ENCODE measurements around the gene OGFOD3. TPM values are rescaled to one million over a fixed set of nuclear protein-coding genes. Genes with fewer than 3 reads are reported as not detected.
"Not testable (repeated sequence)": the region's sequence is repeated elsewhere in the genome, so short reads cannot be mapped to it uniquely, and the experiment has no call there.

The OGFOD3 gene, protein sequence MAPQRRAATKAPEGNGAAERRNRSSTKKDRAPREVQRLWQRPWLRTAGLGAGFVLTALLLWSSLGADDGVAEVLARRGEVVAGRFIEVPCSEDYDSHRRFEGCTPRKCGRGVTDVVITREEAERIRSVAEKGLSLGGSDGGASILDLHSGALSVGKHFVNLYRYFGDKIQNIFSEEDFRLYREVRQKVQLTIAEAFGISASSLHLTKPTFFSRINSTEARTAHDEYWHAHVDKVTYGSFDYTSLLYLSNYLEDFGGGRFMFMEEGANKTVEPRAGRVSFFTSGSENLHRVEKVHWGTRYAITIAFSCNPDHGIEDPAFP
- total RNA-seq (21.5 TPM), polyA plus RNA-seq (ENCODE audit: insufficient read depth in 1 of 8, insufficient read length in 8 of 8, low replicate concordance in 1 of 8) (10 to 100 TPM; 17.2 to 25.9 (median 23.4) TPM)
- long read RNA-seq, donor 1, full-length matches to known transcripts: 1 of 1 reads
- long read RNA-seq, donor 1, partial matches to known transcripts: 0 of 1 reads
- long read RNA-seq, donor 1, other reads (novel, unspliced or antisense): 0 of 1 reads
- long read RNA-seq, donor 2, partial matches to known transcripts: 0 of 2 reads
- long read RNA-seq, donor 2, other reads (novel, unspliced or antisense): 0 of 2 reads
- long read RNA-seq, donor 3, full-length matches to known transcripts: 7 of 7 reads
- long read RNA-seq, donor 3, partial matches to known transcripts: 0 of 7 reads
- long read RNA-seq, donor 3, other reads (novel, unspliced or antisense): 0 of 7 reads
- long read RNA-seq, donor 4, partial matches to known transcripts: 0 of 7 reads
- long read RNA-seq, donor 4, other reads (novel, unspliced or antisense): 0 of 7 reads
- long read RNA-seq, donor 5, full-length matches to known transcripts: 29 of 43 reads
- long read RNA-seq, donor 5, partial matches to known transcripts: 9 of 43 reads
- long read RNA-seq, donor 5, other reads (novel, unspliced or antisense): 5 of 43 reads
- long read RNA-seq, donor 6, full-length matches to known transcripts: 15 of 23 reads
- long read RNA-seq, donor 6, partial matches to known transcripts: 8 of 23 reads
- long read RNA-seq, donor 6, other reads (novel, unspliced or antisense): 0 of 23 reads
- long read RNA-seq, donor 7, full-length matches to known transcripts: 10 of 10 reads
- long read RNA-seq, donor 7, partial matches to known transcripts: 0 of 10 reads
- long read RNA-seq, donor 7, other reads (novel, unspliced or antisense): 0 of 10 reads
- long read RNA-seq, donor 8, full-length matches to known transcripts: 6 of 6 reads
- long read RNA-seq, donor 8, partial matches to known transcripts: 0 of 6 reads
- long read RNA-seq, donor 8, other reads (novel, unspliced or antisense): 0 of 6 reads
- long read RNA-seq, donor 9, full-length matches to known transcripts: 11 of 11 reads
- long read RNA-seq, donor 9, partial matches to known transcripts: 0 of 11 reads
- long read RNA-seq, donor 9, other reads (novel, unspliced or antisense): 0 of 11 reads
- long read RNA-seq, donor 10, full-length matches to known transcripts: 13 of 13 reads
- long read RNA-seq, donor 10, partial matches to known transcripts: 0 of 13 reads
- long read RNA-seq, donor 10, other reads (novel, unspliced or antisense): 0 of 13 reads
- long read RNA-seq, donor 11, full-length matches to known transcripts: 14 of 19 reads
- long read RNA-seq, donor 11, partial matches to known transcripts: 5 of 19 reads
- long read RNA-seq, donor 11, other reads (novel, unspliced or antisense): 0 of 19 reads

DNA sequence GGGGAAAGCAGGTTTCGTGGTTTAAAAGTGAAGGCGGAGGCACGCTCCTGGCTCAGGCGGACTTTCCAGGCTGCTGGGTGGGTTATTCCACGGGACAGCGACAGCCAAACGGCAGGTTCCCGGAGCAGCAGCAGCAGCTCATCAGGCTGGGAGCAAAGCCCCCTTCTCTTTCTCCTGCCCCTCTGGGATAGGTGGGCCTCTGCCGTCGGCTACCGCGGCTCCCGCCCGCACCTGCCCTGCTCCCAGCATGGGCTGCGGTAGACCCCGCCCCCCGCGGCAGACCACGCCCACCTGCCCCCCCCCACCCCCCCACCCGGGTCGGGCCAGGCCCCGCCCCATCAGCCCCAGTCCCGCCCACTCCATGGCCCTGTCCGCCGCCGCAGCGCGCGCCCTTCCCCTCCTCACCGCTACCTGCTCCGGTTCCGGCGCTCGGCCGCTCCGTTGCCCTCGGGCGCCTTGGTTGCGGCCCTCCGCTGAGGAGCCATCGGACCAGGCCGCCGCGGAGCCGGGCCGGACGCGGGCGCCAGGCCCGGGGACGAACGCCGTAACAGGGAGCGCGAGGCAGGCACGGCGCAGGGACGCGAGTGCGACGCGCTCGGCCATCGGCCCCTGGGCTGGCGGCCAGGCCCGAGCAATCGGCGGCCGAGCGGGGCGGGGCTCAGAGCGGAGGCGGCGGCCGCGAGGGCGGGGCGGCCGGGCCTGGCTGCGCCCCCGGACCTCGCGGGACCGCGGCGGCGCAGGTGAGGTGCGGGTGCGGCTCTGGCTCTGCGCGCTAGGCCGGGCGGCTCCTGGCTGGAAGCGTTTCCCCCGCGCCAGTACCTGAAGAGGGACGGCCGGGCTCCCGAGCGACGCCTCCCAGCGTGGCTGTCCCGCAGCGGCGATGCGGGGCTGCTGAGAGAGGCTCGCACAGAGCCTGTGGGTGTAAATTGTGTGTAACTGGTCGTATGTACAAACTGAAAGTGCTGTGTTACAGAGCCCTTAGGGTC is at the start of gene OGFOD3, which contains the start of gene HEXD:
OGFOD3 (minus strand) TSS at position 586 of the 986 bp plus-strand sequence; CDS start at position 485, 101 bp downstream.
HEXD (plus strand) TSS at position 347 of the 986 bp plus-strand sequence. CDS start 1,453 bp downstream, outside the sequence.
- no peaks in the 10 kb centered on the region for H3K27me3 ChIP-seq (ENCODE audit: control insufficient read depth, insufficient read depth, low read length)
- DNase-seq: peak; percentile 95
- H3K9me3 ChIP-seq (replicated peaks; ENCODE audit: control insufficient read depth, low read depth, low read length): peaks cover 4% of the 10 kb centered on the region
- peaks cover 15% of the 10 kb centered on the region for H3K4me1 ChIP-seq (ENCODE audit: control insufficient read depth, insufficient read depth, low read length)
- peaks cover 16% of the 10 kb centered on the region for H3K36me3 ChIP-seq (ENCODE audit: control insufficient read depth, insufficient read depth, low read length)
- WGBS (ENCODE audit: insufficient coverage): under 1% methylated on average over 79 of the region's 108 CpGs
- peak within 1 kb of the TSS; percentile 47 for H3K27ac ChIP-seq (ENCODE audit: low read length)
- peak within 1 kb of the TSS; percentile 45 for H3K4me3 ChIP-seq (ENCODE audit: low read length)

DNA sequence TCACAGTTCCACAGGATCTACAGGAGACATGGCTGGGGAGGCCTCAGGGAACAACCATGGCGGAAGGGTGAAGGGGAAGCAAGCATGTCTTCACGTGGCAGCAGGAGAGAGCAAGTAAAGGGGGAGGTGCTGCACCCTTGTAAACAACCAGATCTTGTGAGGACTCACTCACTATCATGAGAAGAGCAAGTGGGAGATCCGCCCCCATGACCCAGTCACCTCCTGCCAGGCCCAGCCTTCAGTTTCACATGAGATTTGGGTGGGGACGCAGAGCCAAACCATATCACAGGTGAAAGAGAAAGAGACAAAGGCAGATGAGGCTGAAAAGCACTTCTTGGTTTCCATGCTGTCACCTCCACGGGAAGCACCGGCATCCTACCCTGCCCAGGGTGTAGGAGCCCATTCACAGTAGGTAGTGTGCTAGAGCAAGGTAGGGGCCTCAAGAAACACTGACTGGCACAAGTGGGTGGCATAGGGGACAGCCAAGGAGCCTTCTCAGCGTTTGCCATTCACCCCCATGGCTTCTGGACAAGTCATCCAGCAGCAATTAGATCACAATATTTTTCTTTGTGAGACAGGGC is 46.7 kb upstream of the OGFOD3 start:
- Histone ChIP-seq H3K4me1 (ENCODE audit: control insufficient read depth, insufficient read depth, low read length) (peaks cover 7% of the 10 kb centered on the region), H3K4me3 (ENCODE audit: low read length) (no peak overlapping the region), H3K27ac (ENCODE audit: low read length) (no peak overlapping the region), H3K27me3 (ENCODE audit: control insufficient read depth, insufficient read depth, low read length) (no peaks in the 10 kb centered on the region), H3K36me3 (ENCODE audit: control insufficient read depth, insufficient read depth, low read length) (peaks cover 89% of the 10 kb centered on the region), H3K9me3 (replicated peaks; ENCODE audit: control insufficient read depth, low read depth, low read length) (no peaks in the 10 kb centered on the region)
- 88% methylated on average over 5 of the region's 7 CpGs for WGBS (ENCODE audit: insufficient coverage)
- DNase-seq: no peak

DNA sequence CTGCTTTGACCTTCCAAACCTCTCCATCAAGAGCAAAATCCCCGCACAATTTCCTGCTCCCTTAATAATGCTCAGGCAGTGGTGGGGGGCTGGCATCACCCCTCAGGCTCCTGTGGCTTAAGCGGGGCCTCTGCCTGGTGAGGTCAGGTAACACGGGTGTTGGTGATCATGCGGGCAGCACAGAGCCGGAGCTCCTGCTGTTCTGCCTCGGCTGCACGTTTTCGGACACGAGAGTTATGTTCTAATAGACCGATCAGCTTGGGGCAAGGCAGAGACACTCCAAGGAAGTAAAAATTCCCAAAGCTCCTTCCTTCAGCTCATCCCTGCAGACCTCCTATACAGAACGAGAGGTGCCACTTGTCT is 46.2 kb upstream of the OGFOD3 start:
- no peaks in the 10 kb centered on the region for H3K27me3 ChIP-seq (ENCODE audit: control insufficient read depth, insufficient read depth, low read length)

DNA sequence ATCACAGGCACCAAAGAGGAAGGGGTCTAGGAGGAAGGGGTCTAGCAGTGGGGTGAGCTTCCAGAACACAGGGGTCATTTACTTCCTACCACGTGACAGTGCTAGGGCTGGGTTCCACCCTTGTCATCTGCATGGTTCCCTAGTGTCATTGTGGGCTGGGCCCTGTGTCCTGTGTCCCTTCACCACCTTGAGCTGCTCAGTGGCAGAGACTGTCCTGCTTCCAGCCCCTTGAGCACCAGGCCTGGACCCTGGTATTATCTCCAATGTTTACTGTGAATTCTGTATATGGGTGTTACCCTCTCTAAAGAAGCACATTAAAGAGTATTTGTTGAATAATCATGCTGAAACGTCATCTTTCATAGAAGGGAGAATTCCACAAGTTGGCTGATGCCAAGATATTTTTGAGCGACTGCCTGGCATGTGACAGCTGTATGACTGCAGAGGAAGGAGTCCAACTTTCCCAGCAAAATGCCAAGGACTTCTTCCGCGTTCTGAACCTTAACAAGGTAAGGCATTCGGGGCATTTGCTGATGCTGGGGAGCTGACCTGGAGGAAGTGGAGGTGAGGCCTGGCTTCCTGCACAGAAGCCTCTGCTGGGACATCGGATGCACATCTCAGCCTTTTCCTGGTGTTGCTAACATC is 45.7 kb upstream of the OGFOD3 start:
- no peak for DNase-seq
- 71% methylated on average over 4 of the region's 7 CpGs for WGBS (ENCODE audit: insufficient coverage)
- Histone ChIP-seq H3K27me3 (ENCODE audit: control insufficient read depth, insufficient read depth, low read length) (no peaks in the 10 kb centered on the region), H3K36me3 (ENCODE audit: control insufficient read depth, insufficient read depth, low read length) (peaks cover 80% of the 10 kb centered on the region), H3K4me1 (ENCODE audit: control insufficient read depth, insufficient read depth, low read length) (peaks cover 15% of the 10 kb centered on the region), H3K9me3 (replicated peaks; ENCODE audit: control insufficient read depth, low read depth, low read length) (no peaks in the 10 kb centered on the region), H3K27ac (ENCODE audit: low read length) (no peak overlapping the region), H3K4me3 (ENCODE audit: low read length) (no peak overlapping the region)

More for the DNA sequence above, 46.2 kb upstream of the OGFOD3 start:
- Histone ChIP-seq H3K36me3 (ENCODE audit: control insufficient read depth, insufficient read depth, low read length) (peaks cover 84% of the 10 kb centered on the region), H3K4me3 (ENCODE audit: low read length) (no peak overlapping the region), H3K4me1 (ENCODE audit: control insufficient read depth, insufficient read depth, low read length) (peaks cover 10% of the 10 kb centered on the region), H3K27ac (ENCODE audit: low read length) (no peak overlapping the region), H3K9me3 (replicated peaks; ENCODE audit: control insufficient read depth, low read depth, low read length) (no peaks in the 10 kb centered on the region)
- WGBS (ENCODE audit: insufficient coverage): 93% methylated on average over 9 of the region's 11 CpGs
- no peak for DNase-seq

DNA sequence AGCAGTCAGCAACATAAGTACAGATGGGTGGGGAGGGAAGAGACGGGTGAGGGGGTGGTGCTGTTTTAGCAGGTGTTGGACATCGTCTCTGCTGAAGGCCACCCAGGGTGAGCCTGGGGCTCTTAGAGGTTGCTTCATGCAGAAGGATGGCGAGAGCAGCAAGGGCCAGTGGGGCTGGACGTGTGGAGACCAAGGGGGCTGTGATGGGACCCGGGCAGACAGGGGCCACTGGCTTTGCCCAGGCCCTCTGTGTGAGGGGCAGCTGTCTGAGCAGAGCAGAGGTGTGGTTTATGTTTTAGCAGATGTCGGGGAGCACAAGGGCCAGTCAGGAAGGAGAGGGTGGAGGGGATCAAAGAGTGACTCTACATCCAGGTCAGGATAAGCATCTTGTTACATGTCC is 45.0 kb upstream of the OGFOD3 start:
- no peak overlapping the region for H3K27ac ChIP-seq (ENCODE audit: low read length)
- peaks cover 16% of the 10 kb centered on the region for H3K4me1 ChIP-seq (ENCODE audit: control insufficient read depth, insufficient read depth, low read length)
- no peak for DNase-seq
- no peaks in the 10 kb centered on the region for H3K9me3 ChIP-seq (replicated peaks; ENCODE audit: control insufficient read depth, low read depth, low read length)
- WGBS (ENCODE audit: insufficient coverage): 73% methylated on average over 6 of the region's 6 CpGs
- no peak overlapping the region for H3K4me3 ChIP-seq (ENCODE audit: low read length)
- no peaks in the 10 kb centered on the region for H3K27me3 ChIP-seq (ENCODE audit: control insufficient read depth, insufficient read depth, low read length)
- peaks cover 76% of the 10 kb centered on the region for H3K36me3 ChIP-seq (ENCODE audit: control insufficient read depth, insufficient read depth, low read length)

DNA sequence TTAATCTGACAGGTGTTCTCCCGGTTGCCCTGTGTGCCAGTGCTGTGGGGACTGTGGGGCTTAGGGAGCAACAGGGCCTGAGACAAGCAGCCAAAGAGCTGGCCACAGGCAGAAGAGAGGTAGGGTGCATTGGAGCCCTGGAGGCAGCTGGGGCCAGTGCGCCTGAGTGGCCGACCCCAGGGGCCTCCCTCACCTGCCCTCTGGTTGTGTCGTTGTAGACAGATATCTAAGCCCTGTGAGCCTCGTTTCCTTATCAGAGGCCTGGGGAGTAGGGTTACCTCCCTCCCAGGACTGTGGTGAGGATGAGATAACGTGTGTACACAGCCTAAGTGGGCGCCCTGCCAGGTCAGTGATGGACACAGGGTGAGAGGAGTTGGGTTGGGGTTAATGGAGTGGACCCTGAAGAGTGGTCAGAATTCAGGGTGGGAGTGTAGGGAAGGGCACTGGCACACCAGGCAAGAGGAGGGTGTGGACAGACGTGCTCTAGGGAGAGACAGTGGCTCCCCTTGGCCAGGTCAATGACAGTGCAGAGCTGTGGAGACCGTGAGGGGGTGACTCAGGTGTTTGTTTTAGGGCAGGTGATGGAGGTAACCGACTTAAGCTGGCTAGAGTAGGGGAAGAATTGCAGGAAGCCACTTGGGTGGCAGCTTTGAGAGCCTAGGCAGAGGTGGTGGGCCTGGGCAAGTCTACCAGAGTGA is 43.6 kb upstream of the OGFOD3 start:
- DNase-seq: no peak
- no peaks in the 10 kb centered on the region for H3K27me3 ChIP-seq (ENCODE audit: control insufficient read depth, insufficient read depth, low read length)
- H3K36me3 ChIP-seq (ENCODE audit: control insufficient read depth, insufficient read depth, low read length): peaks cover 66% of the 10 kb centered on the region
- H3K4me3 ChIP-seq (ENCODE audit: low read length): no peak overlapping the region
- 85% methylated on average over 9 of the region's 10 CpGs for WGBS (ENCODE audit: insufficient coverage)
- H3K4me1 ChIP-seq (ENCODE audit: control insufficient read depth, insufficient read depth, low read length): peaks cover 23% of the 10 kb centered on the region
- H3K27ac ChIP-seq (ENCODE audit: low read length): no peak overlapping the region
- H3K9me3 ChIP-seq (replicated peaks; ENCODE audit: control insufficient read depth, low read depth, low read length): no peaks in the 10 kb centered on the region

DNA sequence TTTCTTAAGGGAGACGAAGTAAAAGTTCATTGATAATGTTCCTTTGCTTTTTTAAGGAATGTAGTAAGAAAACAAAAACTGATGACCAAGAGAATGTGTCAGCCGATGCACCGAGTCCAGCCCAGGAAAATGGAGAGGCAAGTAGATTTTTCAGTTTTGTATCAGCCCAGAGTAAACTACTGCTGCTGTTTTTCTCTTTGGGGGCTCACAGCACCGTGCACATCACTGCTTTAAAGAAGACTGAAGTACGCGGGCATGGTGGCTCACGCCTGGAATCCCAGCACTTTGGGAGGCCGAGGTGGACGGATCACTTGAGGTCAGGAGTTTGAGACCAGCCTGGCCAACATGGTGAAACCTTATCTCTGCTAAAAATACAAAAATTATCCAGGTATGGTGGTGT is 41.5 kb upstream of the OGFOD3 start:
- Histone ChIP-seq H3K4me1 (ENCODE audit: control insufficient read depth, insufficient read depth, low read length) (peaks cover 25% of the 10 kb centered on the region), H3K36me3 (ENCODE audit: control insufficient read depth, insufficient read depth, low read length) (peaks cover 47% of the 10 kb centered on the region)
- not testable (repeated sequence) for H3K9me3 ChIP-seq (replicated peaks; ENCODE audit: control insufficient read depth, low read depth, low read length); H3K27ac ChIP-seq (ENCODE audit: low read length); DNase-seq; H3K4me3 ChIP-seq (ENCODE audit: low read length); H3K27me3 ChIP-seq (ENCODE audit: control insufficient read depth, insufficient read depth, low read length)
- 82% methylated on average over 6 of the region's 9 CpGs for WGBS (ENCODE audit: insufficient coverage)
